NCI-H1105 treated with DMSO at 0.1 percent for 48 hours (cell line): Measurements from ENCODE around the gene AIG1.

Experiments
- DNase-seq: peaks from one replicate; lab custom pipeline; 2025; lab: John Stamatoyannopoulos, UW

The AIG1 gene

GRCh38 chr6:143372199-143372882 is 311.7 kb downstream of the AIG1 start:
- DNase-seq, result no peak

DNA sequence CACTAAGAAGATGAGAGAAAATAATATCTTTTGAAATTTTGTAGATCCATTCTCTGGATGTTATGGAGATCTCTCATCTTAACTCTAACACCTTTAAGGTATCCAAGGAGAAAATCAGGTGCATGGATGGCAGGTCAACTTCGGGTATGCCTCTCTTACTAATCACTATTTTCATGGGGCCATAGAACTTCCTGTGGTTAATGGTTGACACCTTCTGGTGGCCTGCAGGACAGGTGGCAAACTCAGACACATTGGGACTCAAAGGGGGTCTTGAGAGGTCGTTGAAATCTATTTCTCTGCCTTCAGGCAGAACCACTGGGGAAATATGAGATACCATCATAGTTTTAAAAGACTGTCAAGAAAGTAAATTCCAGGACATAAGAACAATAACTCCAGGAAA is 313.3 kb downstream of the AIG1 start:
- DNase-seq, result no peak

DNA sequence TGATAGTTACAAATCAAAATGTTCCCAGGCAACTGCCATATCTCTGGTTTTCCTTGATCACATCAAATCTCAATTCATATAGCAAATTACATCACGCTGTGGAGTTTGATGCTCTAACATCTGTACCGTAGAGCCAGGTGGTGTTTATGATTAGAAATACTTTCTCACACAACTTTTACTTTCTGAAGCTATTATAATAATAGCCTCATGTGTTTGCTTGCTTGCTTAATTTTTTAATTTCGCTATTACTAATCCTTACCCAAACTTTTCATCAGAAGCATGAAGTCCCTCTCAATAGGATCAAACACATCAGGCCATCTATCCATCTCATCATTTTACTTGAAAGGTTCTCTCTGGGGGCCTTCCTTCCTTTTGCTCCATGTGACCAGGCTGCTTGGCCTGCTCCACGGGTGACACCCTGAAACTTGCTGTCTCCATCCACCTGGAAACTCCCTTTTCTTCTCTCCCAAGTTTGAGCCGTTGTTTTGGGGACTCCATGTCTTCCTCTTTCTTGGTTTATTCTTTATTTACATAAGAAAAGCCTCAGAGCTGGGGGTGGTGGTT is 314.4 kb downstream of the AIG1 start:
- DNase-seq, result no peak

DNA sequence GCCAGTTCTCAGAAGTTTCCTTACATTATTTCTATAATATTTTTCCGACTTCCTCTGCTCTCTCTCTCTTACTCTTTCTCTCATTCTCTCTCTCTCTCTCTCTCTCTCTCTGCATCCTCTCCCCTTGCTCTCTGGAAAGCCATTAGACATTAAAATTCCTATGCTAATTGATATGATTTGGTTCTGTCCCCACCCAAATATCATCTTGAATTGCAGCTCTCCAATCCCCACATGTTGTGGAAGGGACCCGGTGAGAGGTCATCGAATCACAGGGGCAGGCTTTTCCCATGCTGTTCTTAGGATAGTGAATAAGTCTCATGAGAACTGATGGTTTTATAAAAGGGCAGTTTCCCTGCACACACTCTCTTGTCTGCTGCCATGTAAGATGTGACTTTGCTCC is 315.7 kb downstream of the AIG1 start:
- no peak for DNase-seq

GRCh38 chr6:143376861-143377260 is 316.2 kb downstream of the AIG1 start:
- DNase-seq, result no peak

DNA sequence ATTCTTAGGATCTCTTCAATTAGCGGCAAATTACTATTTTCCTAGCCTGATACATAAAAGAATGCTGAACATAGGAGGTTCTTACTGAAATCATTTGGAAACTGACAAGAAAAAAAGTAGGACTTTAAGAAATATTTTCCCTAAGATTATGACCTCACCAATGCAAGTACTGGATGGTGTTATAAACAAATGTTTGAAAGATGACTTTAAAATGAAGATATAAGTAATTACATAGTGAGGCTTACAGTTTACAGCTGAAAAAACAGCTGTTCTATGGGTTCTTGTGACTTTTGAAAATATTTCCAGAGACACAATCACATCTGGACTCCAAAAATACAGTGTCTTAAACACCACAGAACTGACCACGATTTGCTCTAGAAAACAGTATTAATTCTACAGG is 324.9 kb downstream of the AIG1 start:
- DNase-seq, result no peak

- DNase-seq, result no peak
Measured at GRCh38 chr6:143390278-143390677, 329.6 kb downstream of the AIG1 start.
